ENCODE results near the gene DPT. TPM values are rescaled to one million over a fixed set of nuclear protein-coding genes. Genes with fewer than 3 reads are reported as not detected.

Gene DPT
- total and polyA plus RNA-seq, 8 donors = 0.46 to 28.6 (median 2.2) TPM

- Histone ChIP-seq H3K27ac (no peak overlapping the region), H3K4me3 (no peak overlapping the region), H3K27me3 (no peaks in the 10 kb centered on the region), H3K4me1 (no peaks in the 10 kb centered on the region), H3K36me3 (no peaks in the 10 kb centered on the region), H3K9me3 (peaks cover 0 to 4% of the 10 kb centered on the region in 2 donors)
- DNase-seq (no peak), ATAC-seq (no peak)
- TF ChIP-seq, protein P1, sequence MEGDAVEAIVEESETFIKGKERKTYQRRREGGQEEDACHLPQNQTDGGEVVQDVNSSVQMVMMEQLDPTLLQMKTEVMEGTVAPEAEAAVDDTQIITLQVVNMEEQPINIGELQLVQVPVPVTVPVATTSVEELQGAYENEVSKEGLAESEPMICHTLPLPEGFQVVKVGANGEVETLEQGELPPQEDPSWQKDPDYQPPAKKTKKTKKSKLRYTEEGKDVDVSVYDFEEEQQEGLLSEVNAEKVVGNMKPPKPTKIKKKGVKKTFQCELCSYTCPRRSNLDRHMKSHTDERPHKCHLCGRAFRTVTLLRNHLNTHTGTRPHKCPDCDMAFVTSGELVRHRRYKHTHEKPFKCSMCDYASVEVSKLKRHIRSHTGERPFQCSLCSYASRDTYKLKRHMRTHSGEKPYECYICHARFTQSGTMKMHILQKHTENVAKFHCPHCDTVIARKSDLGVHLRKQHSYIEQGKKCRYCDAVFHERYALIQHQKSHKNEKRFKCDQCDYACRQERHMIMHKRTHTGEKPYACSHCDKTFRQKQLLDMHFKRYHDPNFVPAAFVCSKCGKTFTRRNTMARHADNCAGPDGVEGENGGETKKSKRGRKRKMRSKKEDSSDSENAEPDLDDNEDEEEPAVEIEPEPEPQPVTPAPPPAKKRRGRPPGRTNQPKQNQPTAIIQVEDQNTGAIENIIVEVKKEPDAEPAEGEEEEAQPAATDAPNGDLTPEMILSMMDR (IDR thresholded peaks at IDR 0.05) = no peak
- intact Hi-C loops (cut with DNase I) = no loop called here
Measured at GRCh38 chr1:168672278-168672677, 56.7 kb downstream of the DPT start.

DNA sequence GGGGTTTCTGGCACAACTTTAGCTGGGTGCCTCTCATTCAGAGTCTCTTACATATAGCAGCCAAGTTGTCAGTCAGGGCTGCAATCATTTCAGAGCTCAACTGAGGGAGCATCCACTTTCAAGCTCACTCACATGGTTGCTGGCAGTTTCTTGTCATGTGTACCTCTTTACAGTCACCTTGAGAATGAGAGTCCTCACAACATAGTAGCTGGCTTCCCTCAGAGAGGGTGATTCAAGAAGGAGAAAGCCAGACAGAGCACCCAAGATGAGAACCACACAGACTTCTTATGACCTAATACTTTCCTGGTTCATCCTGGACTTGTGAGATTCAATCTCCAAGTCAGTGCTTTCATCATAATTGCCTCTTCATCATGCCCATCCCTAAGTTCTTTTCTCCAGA is 57.2 kb downstream of the DPT start:
- no peak for ATAC-seq
- no peak overlapping the region for H3K27ac ChIP-seq
- H3K4me1 ChIP-seq = no peaks in the 10 kb centered on the region
- TF ChIP-seq, protein P1 (IDR thresholded peaks at IDR 0.05) = no peak
- no peak for DNase-seq
- H3K9me3 ChIP-seq = peaks cover 0 to 4% of the 10 kb centered on the region in 2 donors
- intact Hi-C loops (cut with DNase I) = no loop called here
- H3K36me3 ChIP-seq = no peaks in the 10 kb centered on the region
- no peak overlapping the region for H3K4me3 ChIP-seq
- H3K27me3 ChIP-seq = no peaks in the 10 kb centered on the region

GRCh38 chr1:168665975-168666374 is 63.0 kb downstream of the DPT start:
- Histone ChIP-seq H3K4me3 (no peak overlapping the region), H3K4me1 (no peaks in the 10 kb centered on the region), H3K9me3 (peaks cover 0 to 4% of the 10 kb centered on the region in 2 donors), H3K27me3 (no peaks in the 10 kb centered on the region), H3K36me3 (no peaks in the 10 kb centered on the region), H3K27ac (no peak overlapping the region)
- ATAC-seq (no peak), DNase-seq (no peak)
- intact Hi-C loops (cut with DNase I) = no loop called here
- TF ChIP-seq, protein P1 (IDR thresholded peaks at IDR 0.05) = no peak

DNA sequence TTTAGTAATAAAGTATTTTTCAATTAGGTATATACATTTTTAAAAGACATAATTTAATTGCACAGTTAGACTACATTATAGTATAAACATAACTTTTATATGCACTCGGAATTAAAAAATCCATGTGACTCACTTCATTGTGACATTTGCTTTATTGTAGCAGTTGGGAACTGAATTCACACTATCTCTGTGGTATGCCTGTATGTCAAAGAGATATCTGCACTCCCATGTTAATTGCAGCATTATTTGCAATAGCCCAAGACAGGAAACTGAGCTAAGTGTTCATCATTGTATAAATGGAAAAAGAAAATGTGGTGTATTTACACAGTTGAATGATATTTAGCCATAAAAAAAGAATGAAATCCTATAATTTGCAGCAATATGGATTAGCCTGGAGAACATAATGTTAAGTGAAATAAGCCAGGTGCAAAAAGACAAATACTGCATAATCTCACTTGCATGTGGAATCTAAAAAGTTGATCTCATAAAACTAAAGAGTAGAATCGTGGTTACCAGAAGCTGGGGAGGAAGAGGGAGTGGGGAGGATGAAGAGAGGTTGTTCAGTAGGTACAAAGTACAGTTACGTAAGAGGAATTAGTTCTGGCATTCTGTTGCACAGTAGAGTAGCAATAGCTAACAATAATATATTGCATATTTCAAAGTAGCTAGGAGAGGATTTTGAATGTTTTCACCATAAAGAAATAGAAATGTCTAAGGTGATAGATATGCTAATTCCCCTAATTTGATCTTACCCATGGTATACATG is 64.8 kb downstream of the DPT start:
- no peak for DNase-seq
- no peak overlapping the region for H3K27ac ChIP-seq
- intact Hi-C loops (cut with DNase I) = no loop called here
- no peaks in the 10 kb centered on the region for H3K36me3 ChIP-seq
- no peaks in the 10 kb centered on the region for H3K9me3 ChIP-seq
- H3K4me1 ChIP-seq = no peaks in the 10 kb centered on the region
- TF ChIP-seq, protein P1 (IDR thresholded peaks at IDR 0.05) = no peak
- no peaks in the 10 kb centered on the region for H3K27me3 ChIP-seq
- no peak overlapping the region for H3K4me3 ChIP-seq
- ATAC-seq = no peak

- Histone ChIP-seq H3K27me3 (no peaks in the 10 kb centered on the region), H3K4me1 (no peaks in the 10 kb centered on the region), H3K9me3 (no peaks in the 10 kb centered on the region), H3K4me3 (no peak overlapping the region), H3K27ac (no peak overlapping the region), H3K36me3 (no peaks in the 10 kb centered on the region)
- TF ChIP-seq, protein P1 (IDR thresholded peaks at IDR 0.05) = no peak
- no peak for ATAC-seq
- no peak for DNase-seq
- intact Hi-C loops (cut with DNase I) = no loop called here
Measured at GRCh38 chr1:168656485-168656884, 72.5 kb downstream of the DPT start.
